Mammary epithelial cell (primary cell): ENCODE results near the gene NUDT16L1.

ENCODE experiments used
- EZH2 ChIP-seq: IDR thresholded peaks from 2 replicates; pipeline ENCODE4 v1.6.1; 2012; ENCODE audit warnings: low read length, inconsistent platforms, borderline replicate concordance
- TF ChIP-seq, protein P1 (sequence below), 2 donors: IDR thresholded peaks in 1 of 2; conservative IDR thresholded peaks in 1 of 2; 2 replicates each; pipeline ENCODE4 v1.5.1; 2011 to 2012; ENCODE audit warnings: inconsistent platforms in 2 of 2, low read length in 2 of 2, mild to moderate bottlenecking in 2 of 2, control low read depth in 1 of 2, low read depth in 1 of 2; ENCODE audit not compliant: insufficient read depth in 1 of 2; ENCODE audit errors: extremely low read depth in 1 of 2

DNA sequence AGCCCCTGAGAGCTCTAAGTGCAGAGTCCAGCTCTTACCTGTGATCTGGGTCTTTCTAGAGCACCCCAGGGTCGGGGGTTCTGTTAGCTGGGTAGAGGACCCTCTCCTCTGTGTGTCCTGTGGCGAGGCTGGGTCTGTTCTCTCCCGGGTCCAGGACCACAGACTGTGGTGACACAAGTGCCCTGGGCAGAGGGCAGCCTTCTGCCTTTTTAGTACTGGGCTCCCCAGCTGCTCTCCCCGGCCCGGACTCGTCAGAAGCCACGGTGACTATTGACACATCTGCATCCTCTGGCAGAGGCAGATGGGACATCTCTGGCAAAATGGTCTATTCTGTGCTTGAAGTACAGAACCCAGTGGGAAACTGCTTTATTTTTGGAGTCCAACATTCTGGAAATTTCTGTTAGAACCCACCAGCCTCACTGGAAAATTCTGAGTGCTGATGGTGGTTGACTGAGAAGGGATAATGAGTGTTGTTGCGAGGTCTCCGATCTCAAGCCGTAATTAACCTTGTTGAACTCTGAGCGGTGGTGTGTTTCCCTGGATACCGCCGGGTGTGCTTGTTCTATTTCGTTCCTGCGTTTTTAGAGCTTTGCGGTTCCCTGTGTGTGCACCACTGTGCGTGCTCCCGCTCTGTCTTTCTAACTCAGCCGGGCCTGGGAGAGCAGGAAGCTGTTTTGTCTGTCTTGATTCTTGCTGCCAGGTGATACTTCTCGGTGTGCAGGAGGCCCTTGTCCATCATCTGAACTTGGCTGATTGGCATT is 26.0 kb upstream of the NUDT16L1 start:
- TF ChIP-seq, protein P1, sequence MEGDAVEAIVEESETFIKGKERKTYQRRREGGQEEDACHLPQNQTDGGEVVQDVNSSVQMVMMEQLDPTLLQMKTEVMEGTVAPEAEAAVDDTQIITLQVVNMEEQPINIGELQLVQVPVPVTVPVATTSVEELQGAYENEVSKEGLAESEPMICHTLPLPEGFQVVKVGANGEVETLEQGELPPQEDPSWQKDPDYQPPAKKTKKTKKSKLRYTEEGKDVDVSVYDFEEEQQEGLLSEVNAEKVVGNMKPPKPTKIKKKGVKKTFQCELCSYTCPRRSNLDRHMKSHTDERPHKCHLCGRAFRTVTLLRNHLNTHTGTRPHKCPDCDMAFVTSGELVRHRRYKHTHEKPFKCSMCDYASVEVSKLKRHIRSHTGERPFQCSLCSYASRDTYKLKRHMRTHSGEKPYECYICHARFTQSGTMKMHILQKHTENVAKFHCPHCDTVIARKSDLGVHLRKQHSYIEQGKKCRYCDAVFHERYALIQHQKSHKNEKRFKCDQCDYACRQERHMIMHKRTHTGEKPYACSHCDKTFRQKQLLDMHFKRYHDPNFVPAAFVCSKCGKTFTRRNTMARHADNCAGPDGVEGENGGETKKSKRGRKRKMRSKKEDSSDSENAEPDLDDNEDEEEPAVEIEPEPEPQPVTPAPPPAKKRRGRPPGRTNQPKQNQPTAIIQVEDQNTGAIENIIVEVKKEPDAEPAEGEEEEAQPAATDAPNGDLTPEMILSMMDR (conservative IDR thresholded peaks at IDR 0.05 in 1 of 2, IDR thresholded peaks at IDR 0.05 in 1 of 2; ENCODE audit: extremely low read depth in 1 of 2, insufficient read depth in 1 of 2, low read depth in 1 of 2, low read length in 2 of 2) = no peak
- no peak for TF ChIP-seq EZH2
